Measurements from ENCODE around the gene SERPINE1. TPM values are rescaled to one million over a fixed set of nuclear protein-coding genes. Genes with fewer than 3 reads are reported as not detected.

SERPINE1 gene
- total and polyA plus RNA-seq, 2 of the 8 experiments (the other 6 are each of a cell fraction or from before 2014, with no cell fraction given), result 3.7 to 5.6 TPM

GRCh38 chr7:101186844-101187428 lies 60.0 kb downstream of the SERPINE1 start (continued):
- no peak for TF ChIP-seq SAP30 (IDR thresholded peaks at IDR 0.05; ENCODE audit: insufficient read depth, insufficient replicate concordance, low read length)
- TF ChIP-seq KDM4A (IDR thresholded peaks at IDR 0.05; ENCODE audit: low read depth, low read length, severe bottlenecking), result no peak
- TF ChIP-seq SRF (IDR thresholded peaks at IDR 0.05; ENCODE audit: low read depth, low read length), result no peak
- no peak for TF ChIP-seq TCF12 (IDR thresholded peaks at IDR 0.05; ENCODE audit: low read depth, low read length)
- TF ChIP-seq MAFK (IDR thresholded peaks at IDR 0.05; ENCODE audit: low read depth, low read length), result no peak
- no peak for TF ChIP-seq ZNF274 (IDR thresholded peaks at IDR 0.05; ENCODE audit: borderline replicate concordance, extremely low read depth, low read length)
- TF ChIP-seq RBBP5 (IDR thresholded peaks at IDR 0.05; ENCODE audit: borderline replicate concordance, low read depth, low read length), result no peak
- no peak for TF ChIP-seq NRF1 (IDR thresholded peaks at IDR 0.05; ENCODE audit: low read depth, low read length)

Small RNA genes within 50 kb of the gene (microRNA-seq; reads per million reads assigned to microRNA genes)
- 0 reads per million in 2 experiments for gene MIR4653 (ENCODE audit: borderline microRNAs expressed in 2 of 2, borderline number of aligned reads in 2 of 2, borderline replicate concordance in 1 of 2)

Small RNA genes within 50 kb of the gene (small RNA-seq; reads per million reads assigned to genes)
- not detected for gene MIR4653 (ENCODE audit: insufficient read depth)

Other genes starting within 250 kb of the SERPINE1 start
- 4.3 and 4.8 TPM in 2 replicates for gene UFSP1, start 237.4 kb upstream of the SERPINE1 start, total RNA-seq (2021; fragmentation: NEBNext Ultra II Directional; extraction: Animal tissue kit (Norgen Biotek cat#: 25700))
- gene UFSP1, start 237.4 kb upstream of the SERPINE1 start, polyA plus RNA-seq (2011; rRNA removed), result 1.6 and 2.1 TPM in 2 replicates
- 4.3 and 4.8 TPM in 2 replicates for gene ACHE, start 231.2 kb upstream of the SERPINE1 start, total RNA-seq (2021; fragmentation: NEBNext Ultra II Directional; extraction: Animal tissue kit (Norgen Biotek cat#: 25700))
- gene ACHE, start 231.2 kb upstream of the SERPINE1 start, polyA plus RNA-seq (2011; rRNA removed), result 1.4 and 2.8 TPM in 2 replicates
- 43.9 and 44.6 TPM in 2 replicates for gene MUC3A, start 177.6 kb upstream of the SERPINE1 start, total RNA-seq (2021; fragmentation: NEBNext Ultra II Directional; extraction: Animal tissue kit (Norgen Biotek cat#: 25700))
- gene MUC3A, start 177.6 kb upstream of the SERPINE1 start, polyA plus RNA-seq (2011; rRNA removed), result 15.4 and 27.2 TPM in 2 replicates
- gene MUC12, start 157.5 kb upstream of the SERPINE1 start, total RNA-seq (2021; fragmentation: NEBNext Ultra II Directional; extraction: Animal tissue kit (Norgen Biotek cat#: 25700)), result 7.0 and 7.7 TPM in 2 replicates
- 13.5 and 16.2 TPM in 2 replicates for gene MUC12, start 157.5 kb upstream of the SERPINE1 start, polyA plus RNA-seq (2011; rRNA removed)
- not detected in 2 replicates for gene MUC17, start 107.0 kb upstream of the SERPINE1 start, total RNA-seq (2021; fragmentation: NEBNext Ultra II Directional; extraction: Animal tissue kit (Norgen Biotek cat#: 25700))
- gene MUC17, start 107.0 kb upstream of the SERPINE1 start, polyA plus RNA-seq (2011; rRNA removed), result 0.02 TPM in 2 replicates
- gene TRIM56, start 41.6 kb upstream of the SERPINE1 start, total RNA-seq (2021; fragmentation: NEBNext Ultra II Directional; extraction: Animal tissue kit (Norgen Biotek cat#: 25700)), result 17.5 and 18.8 TPM in 2 replicates
- 2.0 and 3.4 TPM in 2 replicates for gene TRIM56, start 41.6 kb upstream of the SERPINE1 start, polyA plus RNA-seq (2011; rRNA removed)
- gene AP1S1, start 27.4 kb downstream of the SERPINE1 start, total RNA-seq (2021; fragmentation: NEBNext Ultra II Directional; extraction: Animal tissue kit (Norgen Biotek cat#: 25700)), result 56.0 and 56.1 TPM in 2 replicates
- 59.3 and 72.3 TPM in 2 replicates for gene AP1S1, start 27.4 kb downstream of the SERPINE1 start, polyA plus RNA-seq (2011; rRNA removed)
- gene VGF, start 38.5 kb downstream of the SERPINE1 start, total RNA-seq (2021; fragmentation: NEBNext Ultra II Directional; extraction: Animal tissue kit (Norgen Biotek cat#: 25700)), result 7.0 and 7.4 TPM in 2 replicates
- 1.6 and 3.0 TPM in 2 replicates for gene VGF, start 38.5 kb downstream of the SERPINE1 start, polyA plus RNA-seq (2011; rRNA removed)
- 0.84 and 1.0 TPM in 2 replicates for gene NAT16, start 53.2 kb downstream of the SERPINE1 start, total RNA-seq (2021; fragmentation: NEBNext Ultra II Directional; extraction: Animal tissue kit (Norgen Biotek cat#: 25700))
- gene NAT16, start 53.2 kb downstream of the SERPINE1 start, polyA plus RNA-seq (2011; rRNA removed), result 0.26 and 0.47 TPM in 2 replicates
- 0.82 TPM in 1 of 2 replicates, not detected in the other for gene MOGAT3, start 73.9 kb downstream of the SERPINE1 start, total RNA-seq (2021; fragmentation: NEBNext Ultra II Directional; extraction: Animal tissue kit (Norgen Biotek cat#: 25700))
- gene MOGAT3, start 73.9 kb downstream of the SERPINE1 start, polyA plus RNA-seq (2011; rRNA removed), result 0.21 and 0.58 TPM in 2 replicates
- 43.1 and 47.2 TPM in 2 replicates for gene PLOD3, start 90.5 kb downstream of the SERPINE1 start, total RNA-seq (2021; fragmentation: NEBNext Ultra II Directional; extraction: Animal tissue kit (Norgen Biotek cat#: 25700))
- gene PLOD3, start 90.5 kb downstream of the SERPINE1 start, polyA plus RNA-seq (2011; rRNA removed), result 28.4 and 57.0 TPM in 2 replicates
- gene ZNHIT1, start 91.1 kb downstream of the SERPINE1 start, total RNA-seq (2021; fragmentation: NEBNext Ultra II Directional; extraction: Animal tissue kit (Norgen Biotek cat#: 25700)), result 59.9 and 61.7 TPM in 2 replicates
- 38.2 and 48.9 TPM in 2 replicates for gene ZNHIT1, start 91.1 kb downstream of the SERPINE1 start, polyA plus RNA-seq (2011; rRNA removed)
- 5.5 and 5.9 TPM in 2 replicates for gene CLDN15, start 110.7 kb downstream of the SERPINE1 start, total RNA-seq (2021; fragmentation: NEBNext Ultra II Directional; extraction: Animal tissue kit (Norgen Biotek cat#: 25700))
- gene CLDN15, start 110.7 kb downstream of the SERPINE1 start, polyA plus RNA-seq (2011; rRNA removed), result 7.6 and 11.1 TPM in 2 replicates
- gene FIS1, start 118.0 kb downstream of the SERPINE1 start, total RNA-seq (2021; fragmentation: NEBNext Ultra II Directional; extraction: Animal tissue kit (Norgen Biotek cat#: 25700)), result 122 and 128 TPM in 2 replicates
- gene FIS1, start 118.0 kb downstream of the SERPINE1 start, polyA plus RNA-seq (2011; rRNA removed), result 195 and 246 TPM in 2 replicates
- gene IFT22, start 194.7 kb downstream of the SERPINE1 start, total RNA-seq (2021; fragmentation: NEBNext Ultra II Directional; extraction: Animal tissue kit (Norgen Biotek cat#: 25700)), result 17.7 and 17.8 TPM in 2 replicates
- 12.5 and 18.9 TPM in 2 replicates for gene IFT22, start 194.7 kb downstream of the SERPINE1 start, polyA plus RNA-seq (2011; rRNA removed)
- 68.8 and 71.4 TPM in 2 replicates for gene COL26A1, start 235.8 kb downstream of the SERPINE1 start, total RNA-seq (2021; fragmentation: NEBNext Ultra II Directional; extraction: Animal tissue kit (Norgen Biotek cat#: 25700))
- gene COL26A1, start 235.8 kb downstream of the SERPINE1 start, polyA plus RNA-seq (2011; rRNA removed), result 51.1 and 68.1 TPM in 2 replicates

Data from H1 (cell line).